A673 (cell line): ENCODE results near the gene HAUS2.

Experiments used
- CTCF ChIP-seq: fragments of 300-800, 200-600 bp; sonication (generic); conservative IDR thresholded peaks from 2 replicates; pipeline ENCODE4 v1.5.1; 2017; ENCODE audit warnings: low read depth, mild to moderate bottlenecking, antibody characterized with exemption, low read length, moderate library complexity, mixed read lengths
- EZH2 ChIP-seq: fragments of 200-600 bp; sonication (generic); IDR thresholded peaks from 2 replicates; pipeline ENCODE4 v1.6.1; 2017; ENCODE audit warnings: borderline replicate concordance, low read depth, mild to moderate bottlenecking, mixed read lengths, antibody characterized with exemption, low read length; ENCODE audit not compliant: poor library complexity, severe bottlenecking

DNA sequence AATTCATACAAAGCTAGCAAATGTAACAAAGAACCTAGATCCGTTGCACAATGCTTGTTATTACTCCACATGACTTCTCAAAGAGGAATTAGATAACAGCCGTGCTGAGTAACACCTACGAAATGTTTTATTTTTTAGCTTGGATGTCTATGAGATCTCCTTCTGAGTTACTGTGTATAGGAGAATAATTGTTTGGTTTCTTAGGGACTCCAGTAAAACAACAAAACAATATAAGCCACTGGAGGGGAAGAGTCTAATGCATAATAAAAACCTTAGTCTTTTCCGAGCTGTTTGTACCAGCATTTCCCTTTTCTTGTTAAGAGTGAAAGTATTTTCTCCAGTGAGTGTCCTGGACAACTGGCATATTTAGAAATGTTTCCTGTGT lies 37.6 kb upstream of the HAUS2 start:
- TF ChIP-seq CTCF: no peak
- no peak for TF ChIP-seq EZH2
